Measurements from ENCODE around the gene TYROBP.

Gene TYROBP

GRCh38 chr19:35928507-35928906 is 20.4 kb upstream of the TYROBP start:
- peaks cover 0 to 15% of the 10 kb centered on the region in 2 donors for H3K27me3 ChIP-seq
- no peak for TF ChIP-seq CTCF (IDR thresholded peaks at IDR 0.05)
- H3K4me1 ChIP-seq = peaks cover 0 to 9% (median 5%) of the 10 kb centered on the region in 4 donors
- intact Hi-C loops (cut with DNase I; ENCODE audit: low total_unique reads) = loop anchor here (5.0 kb wide), 1 partner anchor 46 kb away; no protein-coding TSS in a partner anchor
- H3K27ac ChIP-seq = no peak overlapping the region
- H3K4me3 ChIP-seq = no peak overlapping the region
- no peak for DNase-seq
- peaks cover 0 to 8% (median 0%) of the 10 kb centered on the region in 3 donors for H3K9me3 ChIP-seq
- H3K36me3 ChIP-seq = no peaks in the 10 kb centered on the region

GRCh38 chr19:35925501-35925900 is 17.4 kb upstream of the TYROBP start:
- peaks cover 0 to 15% of the 10 kb centered on the region in 2 donors for H3K27me3 ChIP-seq
- H3K4me3 ChIP-seq = no peak overlapping the region
- peaks cover 0 to 8% (median 0%) of the 10 kb centered on the region in 3 donors for H3K9me3 ChIP-seq
- no peak overlapping the region for H3K27ac ChIP-seq
- intact Hi-C loops (cut with DNase I; ENCODE audit: low total_unique reads) = loop anchor here (5.0 kb wide), 1 partner anchor 43 kb away; no protein-coding TSS in a partner anchor
- no peak for DNase-seq
- H3K4me1 ChIP-seq = no peaks in the 10 kb centered on the region
- TF ChIP-seq CTCF (IDR thresholded peaks at IDR 0.05) = no peak
- no peaks in the 10 kb centered on the region for H3K36me3 ChIP-seq

- Histone ChIP-seq H3K27ac (no peak overlapping the region), H3K4me3 (no peak overlapping the region), H3K4me1 (no peaks in the 10 kb centered on the region), H3K27me3 (peaks cover 0 to 23% of the 10 kb centered on the region in 2 donors), H3K9me3 (peaks cover 0 to 8% (median 0%) of the 10 kb centered on the region in 3 donors), H3K36me3 (no peaks in the 10 kb centered on the region)
- no peak for DNase-seq
- intact Hi-C loops (cut with DNase I; ENCODE audit: low total_unique reads) = no loop called here
- no peak for TF ChIP-seq CTCF (IDR thresholded peaks at IDR 0.05)
These were observed 12.9 kb upstream of the TYROBP start for GRCh38 chr19:35921012-35921411.

GRCh38 chr19:35919306-35919705 is 11.2 kb upstream of the TYROBP start:
- no peak for TF ChIP-seq CTCF (IDR thresholded peaks at IDR 0.05)
- H3K27ac ChIP-seq = no peak overlapping the region
- DNase-seq = no peak
- no peaks in the 10 kb centered on the region for H3K9me3 ChIP-seq
- H3K4me3 ChIP-seq = no peak overlapping the region
- no peaks in the 10 kb centered on the region for H3K36me3 ChIP-seq
- intact Hi-C loops (cut with DNase I; ENCODE audit: low total_unique reads) = no loop called here
- H3K27me3 ChIP-seq = peaks cover 0 to 12% of the 10 kb centered on the region in 2 donors
- no peaks in the 10 kb centered on the region for H3K4me1 ChIP-seq

GRCh38 chr19:35915443-35915842 is 7.3 kb upstream of the TYROBP start:
- Histone ChIP-seq H3K9me3 (no peaks in the 10 kb centered on the region), H3K4me1 (no peaks in the 10 kb centered on the region), H3K4me3 (no peak overlapping the region), H3K36me3 (no peaks in the 10 kb centered on the region), H3K27me3 (peaks cover 0 to 10% of the 10 kb centered on the region in 2 donors), H3K27ac (no peak overlapping the region)
- intact Hi-C loops (cut with DNase I; ENCODE audit: low total_unique reads) = no loop called here
- no peak for DNase-seq
- no peak for TF ChIP-seq CTCF (IDR thresholded peaks at IDR 0.05)

- no peak overlapping the region for H3K27ac ChIP-seq
- no peak for TF ChIP-seq CTCF (IDR thresholded peaks at IDR 0.05)
- peaks cover 0 to 11% of the 10 kb centered on the region in 2 donors for H3K27me3 ChIP-seq
- H3K4me3 ChIP-seq = no peak overlapping the region
- intact Hi-C loops (cut with DNase I; ENCODE audit: low total_unique reads) = no loop called here
- H3K9me3 ChIP-seq = no peaks in the 10 kb centered on the region
- no peaks in the 10 kb centered on the region for H3K4me1 ChIP-seq
- H3K36me3 ChIP-seq = no peaks in the 10 kb centered on the region
- DNase-seq = no peak
These were observed 5.5 kb upstream of the TYROBP start for GRCh38 chr19:35913589-35913988.
